ENCODE measurements around the gene ATL2. TPM values are rescaled to one million over a fixed set of nuclear protein-coding genes. Genes with fewer than 3 reads are reported as not detected.

The ATL2 gene
- total and polyA plus RNA-seq, 2 experiments from 2014 or later = 28.7 to 86.5 TPM

GRCh38 chr2:38398739-38399138 lies 21.7 kb upstream of the ATL2 start:
- no peak for TF ChIP-seq CTCF (IDR thresholded peaks at IDR 0.05; ENCODE audit: low read depth, low read length)
- H3K27ac ChIP-seq = no peak overlapping the region

GRCh38 chr2:38394903-38395341 lies 17.8 kb upstream of the ATL2 start:
- Histone ChIP-seq H3K36me3 (no peaks in the 10 kb centered on the region), H3K27ac (no peak overlapping the region), H3K9me3 (ENCODE audit: low read depth) (no peaks in the 10 kb centered on the region), H3K4me1 (ENCODE audit: low read depth) (no peaks in the 10 kb centered on the region), H3K4me3 (no peak overlapping the region), H3K27me3 (no peaks in the 10 kb centered on the region)
- peak in 1 of 2 donors; percentile 31 for DNase-seq (ENCODE audit: low read depth in 1 of 2, low spot score in 1 of 2)
- no peak for TF ChIP-seq CTCF (IDR thresholded peaks at IDR 0.05; ENCODE audit: low read depth, low read length)

More at GRCh38 chr2:38398739-38399138, 21.7 kb upstream of the ATL2 start:
- H3K36me3 ChIP-seq = no peaks in the 10 kb centered on the region
- no peaks in the 10 kb centered on the region for H3K9me3 ChIP-seq (ENCODE audit: low read depth)
- H3K27me3 ChIP-seq = no peaks in the 10 kb centered on the region
- H3K4me3 ChIP-seq = no peak overlapping the region
- DNase-seq (ENCODE audit: low read depth in 1 of 2, low spot score in 1 of 2) = no peak
- H3K4me1 ChIP-seq (ENCODE audit: low read depth) = no peaks in the 10 kb centered on the region

GRCh38 chr2:38394041-38394440 lies 17.0 kb upstream of the ATL2 start:
- Histone ChIP-seq H3K27me3 (no peaks in the 10 kb centered on the region), H3K4me3 (no peak overlapping the region), H3K36me3 (no peaks in the 10 kb centered on the region), H3K9me3 (ENCODE audit: low read depth) (no peaks in the 10 kb centered on the region), H3K4me1 (ENCODE audit: low read depth) (no peaks in the 10 kb centered on the region), H3K27ac (no peak overlapping the region)
- TF ChIP-seq CTCF (IDR thresholded peaks at IDR 0.05; ENCODE audit: low read depth, low read length) = no peak
- no peak for DNase-seq (ENCODE audit: low read depth in 1 of 2, low spot score in 1 of 2)

GRCh38 chr2:38390947-38391346 lies 13.9 kb upstream of the ATL2 start:
- Histone ChIP-seq H3K36me3 (no peaks in the 10 kb centered on the region), H3K4me3 (no peak overlapping the region), H3K27me3 (no peaks in the 10 kb centered on the region), H3K27ac (no peak overlapping the region), H3K9me3 (ENCODE audit: low read depth) (no peaks in the 10 kb centered on the region), H3K4me1 (ENCODE audit: low read depth) (no peaks in the 10 kb centered on the region)
- no peak for TF ChIP-seq CTCF (IDR thresholded peaks at IDR 0.05; ENCODE audit: low read depth, low read length)
- no peak for DNase-seq (ENCODE audit: low read depth in 1 of 2, low spot score in 1 of 2)

GRCh38 chr2:38387887-38388286 lies 10.8 kb upstream of the ATL2 start:
- no peak for DNase-seq (ENCODE audit: low read depth in 1 of 2, low spot score in 1 of 2)
- no peak for TF ChIP-seq CTCF (IDR thresholded peaks at IDR 0.05; ENCODE audit: low read depth, low read length)
- Histone ChIP-seq H3K36me3 (no peaks in the 10 kb centered on the region), H3K27me3 (no peaks in the 10 kb centered on the region), H3K4me1 (ENCODE audit: low read depth) (no peaks in the 10 kb centered on the region), H3K9me3 (ENCODE audit: low read depth) (no peaks in the 10 kb centered on the region), H3K27ac (no peak overlapping the region), H3K4me3 (no peak overlapping the region)

GRCh38 chr2:38386821-38387220 lies 9.7 kb upstream of the ATL2 start:
- no peaks in the 10 kb centered on the region for H3K4me1 ChIP-seq (ENCODE audit: low read depth)
- no peaks in the 10 kb centered on the region for H3K36me3 ChIP-seq
- DNase-seq (ENCODE audit: low read depth in 1 of 2, low spot score in 1 of 2) = peak in 1 of 2 donors; percentile 25
- no peak overlapping the region for H3K27ac ChIP-seq
- no peak overlapping the region for H3K4me3 ChIP-seq
- no peak for TF ChIP-seq CTCF (IDR thresholded peaks at IDR 0.05; ENCODE audit: low read depth, low read length)
- no peaks in the 10 kb centered on the region for H3K27me3 ChIP-seq
- no peaks in the 10 kb centered on the region for H3K9me3 ChIP-seq (ENCODE audit: low read depth)
